ENCODE data around the gene RTN4R.

Gene RTN4R

GRCh38 chr22:20242393-20243175 is 25.5 kb downstream of the RTN4R start:
- DNase-seq (ENCODE audit: low spot score) = no peak

- DNase-seq (ENCODE audit: low spot score) = no peak
Observed at GRCh38 chr22:20241579-20242392, 26.3 kb downstream of the RTN4R start.

DNA sequence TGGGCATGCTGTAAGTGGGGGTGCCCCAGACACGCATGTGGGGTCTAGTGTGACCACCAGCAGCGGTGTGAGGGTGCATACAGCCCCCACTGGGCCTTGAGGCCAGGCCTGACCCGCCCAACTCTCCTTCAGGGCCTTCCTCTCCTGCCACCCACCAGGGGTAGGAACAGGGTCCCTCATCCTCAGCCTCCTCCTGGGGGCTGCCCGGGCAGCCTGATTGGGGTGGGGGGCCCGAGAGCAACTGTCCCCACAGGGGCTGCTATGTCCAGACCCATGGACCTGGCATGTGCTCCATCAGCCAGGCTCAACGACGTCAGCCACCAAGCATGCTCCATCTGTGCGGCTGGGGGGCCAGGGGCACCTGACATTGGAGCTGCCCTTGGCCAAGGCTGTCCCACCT is 27.2 kb downstream of the RTN4R start:
- DNase-seq (ENCODE audit: low spot score) = no peak

GRCh38 chr22:20240447-20240764 is 27.7 kb downstream of the RTN4R start:
- no peak for DNase-seq (ENCODE audit: low spot score)

DNA sequence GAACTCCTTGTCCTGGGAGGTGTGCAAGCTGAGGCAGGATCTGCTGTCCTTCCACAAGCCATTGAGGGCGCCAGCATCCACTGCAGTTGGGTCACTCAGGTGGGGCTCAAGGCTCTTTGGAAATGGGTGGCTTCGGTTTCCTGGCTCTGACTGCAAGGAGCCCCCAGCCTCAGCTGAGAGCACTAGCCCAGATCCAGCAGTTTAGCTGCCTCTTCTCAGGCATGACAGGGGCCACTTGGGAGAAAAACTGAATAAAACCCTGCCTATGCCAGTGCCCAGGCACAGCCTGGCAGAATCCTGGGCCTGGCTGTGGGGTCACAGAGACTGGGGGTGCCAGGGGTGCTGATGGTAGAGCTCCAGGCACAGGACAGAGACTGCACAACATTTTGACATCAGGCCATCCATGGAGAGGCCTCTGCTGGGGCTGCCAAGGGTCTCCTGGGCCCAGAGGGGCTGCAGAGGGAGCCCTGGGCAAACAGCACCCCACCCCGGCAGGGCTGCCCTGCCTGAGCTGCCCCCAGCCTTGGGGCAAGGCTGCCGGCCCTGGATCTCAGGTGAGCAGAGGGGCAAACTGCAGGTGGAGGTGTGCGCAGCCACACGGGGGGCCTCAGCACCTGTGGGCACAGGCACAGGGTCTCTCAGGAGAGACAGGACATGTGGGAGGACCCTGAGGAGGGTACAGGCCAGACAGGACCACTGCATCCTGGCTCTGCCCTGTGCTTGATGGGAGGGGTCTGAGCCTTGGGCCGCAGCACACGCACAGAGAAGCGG is 28.3 kb downstream of the RTN4R start:
- no peak for DNase-seq (ENCODE audit: low spot score)

DNA sequence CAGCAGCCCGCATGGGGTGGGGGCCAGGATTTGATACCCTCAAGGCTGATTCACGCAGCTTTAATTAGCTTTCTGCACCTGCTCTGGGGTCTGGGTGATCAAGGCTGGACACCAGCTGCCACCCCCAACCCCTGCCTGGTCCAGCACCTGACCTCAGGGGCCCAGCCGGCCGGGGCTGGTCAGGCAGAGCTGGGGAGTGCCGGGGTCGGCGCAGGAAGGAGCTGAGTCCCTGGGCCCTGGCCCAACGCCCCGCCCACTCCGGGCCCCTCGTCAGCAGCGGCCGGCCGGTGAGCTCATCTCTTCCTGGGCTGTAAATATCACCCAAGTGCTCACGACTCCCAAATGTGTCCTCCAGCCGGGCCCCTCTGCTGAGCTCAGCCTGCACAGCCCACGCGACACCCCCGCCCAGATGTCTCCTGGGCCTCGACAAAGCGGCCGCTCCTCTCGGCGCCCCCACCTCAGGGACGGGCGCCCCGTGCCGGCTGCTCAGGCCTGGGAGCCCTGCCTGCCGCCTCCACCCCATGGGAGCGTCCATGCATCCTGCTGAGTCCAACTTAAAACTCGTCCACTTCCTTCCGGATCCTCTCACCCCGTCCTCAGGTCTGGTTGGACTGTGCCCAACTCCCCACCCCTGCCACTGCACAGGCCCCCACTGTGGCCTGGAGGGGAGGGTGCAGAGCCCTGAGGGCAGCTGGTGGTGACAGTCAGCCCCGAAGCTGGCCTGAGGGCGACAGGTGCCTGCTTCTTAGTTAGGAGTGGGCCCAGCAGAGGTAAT is 29.0 kb downstream of the RTN4R start:
- no peak for DNase-seq (ENCODE audit: low spot score)

- DNase-seq (ENCODE audit: low spot score) = peak; percentile 100
Observed at GRCh38 chr22:20238536-20238900, 29.6 kb downstream of the RTN4R start.

- no peak for DNase-seq (ENCODE audit: low spot score)
Observed at GRCh38 chr22:20237480-20238440, 30.4 kb downstream of the RTN4R start.

- no peak for DNase-seq (ENCODE audit: low spot score)
Observed at GRCh38 chr22:20236052-20236717, 31.9 kb downstream of the RTN4R start.

GRCh38 chr22:20235389-20235991 is 32.6 kb downstream of the RTN4R start:
- DNase-seq (ENCODE audit: low spot score) = no peak

GRCh38 chr22:20234760-20235388 is 33.2 kb downstream of the RTN4R start:
- no peak for DNase-seq (ENCODE audit: low spot score)

GRCh38 chr22:20234314-20234682 is 33.8 kb downstream of the RTN4R start:
- DNase-seq (ENCODE audit: low spot score) = no peak

- no peak for DNase-seq (ENCODE audit: low spot score)
Observed at GRCh38 chr22:20233351-20234313, 34.5 kb downstream of the RTN4R start.

DNA sequence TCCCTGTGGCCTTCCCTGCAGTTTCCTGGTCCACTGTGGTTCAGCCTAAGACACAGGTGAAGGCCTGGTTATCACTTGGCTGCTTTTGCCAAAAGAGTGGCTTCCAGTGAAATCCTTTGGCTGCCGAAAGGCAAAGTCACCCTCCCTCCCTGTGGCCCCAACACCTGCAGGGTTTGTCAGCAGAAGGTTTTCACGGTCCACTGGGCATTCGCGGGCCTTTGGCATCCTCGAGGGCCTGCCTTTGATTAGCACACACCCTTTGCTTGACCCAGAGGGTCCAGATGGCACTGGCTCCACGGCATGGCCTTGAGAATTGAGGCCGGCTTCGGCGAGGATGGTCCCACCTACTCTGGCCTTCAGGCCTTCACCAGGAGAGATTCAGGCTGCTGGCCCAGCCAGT is 35.3 kb downstream of the RTN4R start:
- no peak for DNase-seq (ENCODE audit: low spot score)

DNA sequence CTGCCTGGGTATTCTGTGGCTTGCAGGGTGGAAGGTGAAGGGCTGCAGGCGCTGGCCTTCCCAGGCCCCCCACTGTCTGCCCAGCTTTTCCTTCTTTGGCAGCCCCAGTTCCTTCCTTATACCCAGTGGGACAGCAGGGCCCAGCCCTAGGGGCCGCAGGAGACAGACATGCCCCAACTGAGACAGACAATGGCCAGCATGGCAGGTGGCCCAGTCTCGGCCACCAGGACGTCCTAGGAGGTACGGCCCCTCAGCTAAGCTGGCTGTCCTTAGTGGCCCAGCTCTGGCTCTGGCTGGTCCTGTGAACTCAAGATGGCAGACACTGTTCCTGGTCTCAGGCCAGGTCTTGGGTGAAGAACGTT is 35.9 kb downstream of the RTN4R start:
- DNase-seq (ENCODE audit: low spot score) = no peak

DNA sequence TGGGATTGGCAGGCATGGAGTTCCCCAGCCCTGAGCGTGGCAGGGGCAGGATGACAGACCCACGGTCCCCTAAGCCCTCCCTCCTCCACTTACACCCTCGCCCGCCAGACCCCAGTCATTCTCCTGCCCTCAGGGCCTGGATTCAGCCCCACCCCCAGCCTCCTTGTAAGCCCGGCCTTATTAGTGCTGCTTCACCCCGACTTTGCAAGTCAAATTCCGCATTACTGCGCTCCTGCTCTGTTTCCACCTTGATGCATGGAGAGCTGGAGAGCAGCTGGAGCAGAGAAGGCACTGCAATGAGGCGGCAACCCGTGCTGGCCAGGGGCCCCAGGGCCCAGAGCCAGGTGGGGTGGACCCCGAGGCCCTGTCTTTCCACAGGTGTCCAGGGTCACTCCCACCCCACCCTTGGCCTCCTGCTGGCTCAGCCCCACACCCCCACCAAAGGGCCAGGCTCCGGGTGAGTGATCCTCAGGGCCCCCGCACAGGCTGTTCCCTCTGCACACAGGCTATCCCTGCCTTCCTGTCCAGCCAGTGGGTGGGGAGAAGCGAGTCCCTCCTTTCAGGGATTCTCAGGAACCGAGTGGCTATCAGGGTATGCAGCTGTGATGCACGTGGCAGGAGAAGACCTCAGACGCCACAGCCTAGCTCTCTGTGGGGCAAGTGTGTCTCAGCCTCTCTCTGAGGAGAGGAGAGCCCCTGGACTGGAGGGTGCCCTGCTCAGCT is 36.4 kb downstream of the RTN4R start:
- no peak for DNase-seq (ENCODE audit: low spot score)

- DNase-seq (ENCODE audit: low spot score) = no peak
Observed at GRCh38 chr22:20230777-20231420, 37.2 kb downstream of the RTN4R start.
